ENCODE results near the gene MTERF4. TPM values are rescaled to one million over a fixed set of nuclear protein-coding genes. Genes with fewer than 3 reads are reported as not detected.

MTERF4 gene
- total and polyA plus RNA-seq, 2 of the 13 experiments (the other 11 are each of a cell fraction or from before 2014, with no cell fraction given), result 50.5 to 59.8 TPM

- TF ChIP-seq PHF20 (CRISPR knock-in tag; IDR thresholded peaks at IDR 0.05) (no peak), KDM1A (CRISPR knock-in tag; IDR thresholded peaks at IDR 0.05) (no peak), PAF1 (CRISPR knock-in tag; IDR thresholded peaks at IDR 0.05) (no peak), ATAD3A (CRISPR knock-in tag; IDR thresholded peaks at IDR 0.05) (no peak), SRSF4 (IDR thresholded peaks at IDR 0.05; ENCODE audit: low read depth, low read length, poor library complexity, severe bottlenecking) (no peak), FOXK2 (IDR thresholded peaks at IDR 0.05) (no peak), SCMH1 (CRISPR knock-in tag; IDR thresholded peaks at IDR 0.05; ENCODE audit: borderline replicate concordance) (no peak)
Observed at GRCh38 chr2:241066171-241066892, 35.8 kb downstream of the MTERF4 start (continued).

- Histone ChIP-seq H3K4me1 (ENCODE audit: insufficient read depth, low read length) (0 out of 2 replicates have a peak, but pooled peaks cover 8% of the 10 kb centered on the region), H2AFZ (ENCODE audit: low read length) (no peak overlapping the region), H3K4me3 (replicated peaks in 1 of 3; ENCODE audit: insufficient read depth in 1 of 3, low read depth in 2 of 3, low read length in 3 of 3) (no peak overlapping the region), H3K9me3 (ENCODE audit: low read length) (no peaks in the 10 kb centered on the region), H3K9ac (ENCODE audit: insufficient read depth, low read depth, low read length) (no peak overlapping the region), H3K36me3 (replicated peaks in 1 of 2; ENCODE audit: control insufficient read depth in 1 of 2, insufficient read depth in 2 of 2, low read length in 2 of 2) (no peaks in the 10 kb centered on the region), H3K4me2 (ENCODE audit: low read depth, low read length) (no peak overlapping the region), H4K20me1 (ENCODE audit: insufficient read depth, low read length) (no peaks in the 10 kb centered on the region; the same call in 1 of the 2 replicates), H3K27me3 (ENCODE audit: control insufficient read depth in 1 of 2, insufficient read depth in 2 of 2, low read length in 2 of 2) (peaks cover 19 to 60% of the 10 kb centered on the region in 2 experiments), H3K27ac (ENCODE audit: extremely low read length, insufficient read depth, low read length) (no peak overlapping the region), H3K79me2 (ENCODE audit: insufficient read depth, low read length) (no peaks in the 10 kb centered on the region)
- WGBS (ENCODE audit: low lambda C conversion rate), result 82% methylated on average over 27 of the region's 27 CpGs
- BruUV-seq (replicated peaks), result no TSS peak
- intact Hi-C loops (cut with micrococcal nuclease; ENCODE audit: unreplicated experiment), result no loop called here
- in situ Hi-C loops (cut with HindIII; ENCODE audit: extremely low pct_ligation_motif_present, low pct_unique_long_range_greater_than_20kb), result no loop called here
- FAIRE-seq (no peak), DNase-seq (ENCODE audit: low spot score) (no peak), ATAC-seq (no peak)
- ChIA-PET CTCF (ENCODE audit: low intra/inter-chr PET ratio, low total read pairs) (no interaction called here), POLR2A (no interaction called here)
- TF ChIP-seq REPIN1 (CRISPR knock-in tag; IDR thresholded peaks at IDR 0.05; ENCODE audit: borderline replicate concordance, low read depth) (no peak), SAP130 (CRISPR knock-in tag; IDR thresholded peaks at IDR 0.05; ENCODE audit: low read depth) (no peak), TFDP1 (CRISPR knock-in tag; IDR thresholded peaks at IDR 0.05; ENCODE audit: borderline replicate concordance) (no peak), PBX3 (CRISPR knock-in tag; IDR thresholded peaks at IDR 0.05; ENCODE audit: borderline replicate concordance) (no peak), ZNF543 (CRISPR knock-in tag; IDR thresholded peaks at IDR 0.05) (no peak), BHLHE40 (IDR thresholded peaks at IDR 0.05; ENCODE audit: low read length) (no peak), SOX6 (IDR thresholded peaks at IDR 0.05) (no peak), SOX6 (CRISPR knock-in tag; IDR thresholded peaks at IDR 0.05) (no peak), ATF3 (CRISPR knock-in tag; IDR thresholded peaks at IDR 0.05) (no peak), THAP7 (CRISPR knock-in tag; IDR thresholded peaks at IDR 0.05) (no peak), ZFAT (CRISPR knock-in tag; conservative IDR thresholded peaks at IDR 0.05) (no peak), PRPF4 (IDR thresholded peaks at IDR 0.05; ENCODE audit: low read depth, low read length, poor library complexity, severe bottlenecking) (no peak), ZNF101 (CRISPR knock-in tag; IDR thresholded peaks at IDR 0.05; ENCODE audit: borderline replicate concordance, low read depth) (no peak)
Observed at GRCh38 chr2:241065355-241065803, 36.7 kb downstream of the MTERF4 start.
